HG03175 (cell line): ENCODE data around the gene PXMP4.
"Not testable (repeated sequence)": the region's sequence is repeated elsewhere in the genome, so short reads cannot be mapped to it uniquely, and the experiment has no call there.

Experiments used
- ATAC-seq: cut with Tn5 transposase; IDR thresholded peaks from one replicate; pipeline ENCODE4 v1.9.1; 2021; ENCODE audit warnings: mild to moderate bottlenecking, moderate library complexity; ENCODE audit not compliant: unreplicated experiment

PXMP4 gene, protein sequence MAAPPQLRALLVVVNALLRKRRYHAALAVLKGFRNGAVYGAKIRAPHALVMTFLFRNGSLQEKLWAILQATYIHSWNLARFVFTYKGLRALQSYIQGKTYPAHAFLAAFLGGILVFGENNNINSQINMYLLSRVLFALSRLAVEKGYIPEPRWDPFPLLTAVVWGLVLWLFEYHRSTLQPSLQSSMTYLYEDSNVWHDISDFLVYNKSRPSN

DNA sequence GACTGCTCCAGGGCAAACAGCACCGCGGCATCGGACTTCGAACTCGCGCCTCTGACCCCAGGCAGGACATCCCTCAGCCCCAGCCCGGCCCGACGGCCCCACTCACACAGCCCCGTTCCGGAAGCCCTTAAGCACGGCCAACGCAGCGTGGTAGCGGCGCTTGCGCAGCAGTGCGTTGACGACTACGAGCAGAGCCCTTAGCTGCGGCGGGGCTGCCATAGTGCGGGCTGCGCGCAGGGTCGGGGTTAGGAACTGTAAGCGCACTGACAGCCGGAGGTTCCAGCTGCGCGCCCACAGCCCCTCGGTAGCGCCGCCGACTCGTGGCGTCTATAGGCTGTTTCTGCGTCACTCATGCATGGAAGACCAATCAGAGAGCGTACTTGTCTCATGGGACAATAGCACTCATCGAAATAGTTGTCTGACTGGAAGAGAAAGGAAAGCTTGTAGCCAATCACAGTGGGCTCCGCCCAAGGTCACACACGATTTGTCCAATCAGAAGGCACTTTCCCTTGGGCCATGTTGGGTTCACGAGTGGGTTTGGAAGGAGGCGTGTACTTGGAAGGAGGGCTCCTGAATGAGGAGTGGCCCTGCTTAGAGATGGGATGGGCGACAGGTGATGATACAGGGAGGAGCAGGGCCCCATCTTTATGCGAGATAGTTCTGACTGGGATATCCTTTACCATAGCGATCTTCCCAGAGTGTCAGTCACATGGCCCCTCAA is at the start of gene PXMP4:
PXMP4 (minus strand) TSS at position 322 of the 721 bp plus-strand sequence; CDS start at position 219, 103 bp downstream.
- peak; percentile 95 for ATAC-seq

DNA sequence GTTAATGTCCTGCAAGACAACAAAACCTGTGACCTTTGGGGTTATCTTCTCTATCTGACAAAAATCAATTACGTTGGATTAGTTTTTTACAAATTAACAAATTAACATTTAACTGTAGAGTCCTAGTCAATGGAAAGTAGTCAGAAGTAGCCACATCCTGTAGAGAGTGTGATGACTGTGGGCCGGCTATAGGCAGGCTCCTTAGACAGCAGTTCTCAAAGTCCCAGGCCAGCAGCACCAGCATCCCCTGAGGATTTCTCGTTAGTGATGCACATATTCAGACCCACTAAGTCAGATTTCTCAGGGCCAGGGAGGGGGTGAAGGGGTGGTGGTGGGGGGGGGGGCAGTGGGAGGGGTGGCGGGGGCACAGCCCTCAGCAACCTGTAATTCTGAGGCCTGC is 48.9 kb upstream of the PXMP4 start:
- no peak for ATAC-seq

DNA sequence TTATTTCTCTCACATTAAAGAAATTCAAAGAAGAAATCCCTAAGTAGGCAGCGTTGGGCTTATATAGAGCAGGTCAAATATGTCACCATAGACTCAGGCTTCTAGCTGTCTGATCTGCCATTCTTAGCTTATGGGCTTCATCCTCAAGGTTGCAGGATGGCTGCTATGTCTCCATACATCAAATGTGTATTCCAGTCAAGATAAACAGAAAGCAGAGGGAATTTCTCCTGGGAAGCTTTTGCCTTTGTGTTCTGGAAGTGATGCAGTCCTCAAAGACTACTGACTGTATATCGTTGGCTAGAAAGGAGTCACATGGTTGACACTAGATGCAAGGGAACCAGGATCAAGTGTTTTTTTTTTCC is 47.6 kb upstream of the PXMP4 start:
- no peak for ATAC-seq

DNA sequence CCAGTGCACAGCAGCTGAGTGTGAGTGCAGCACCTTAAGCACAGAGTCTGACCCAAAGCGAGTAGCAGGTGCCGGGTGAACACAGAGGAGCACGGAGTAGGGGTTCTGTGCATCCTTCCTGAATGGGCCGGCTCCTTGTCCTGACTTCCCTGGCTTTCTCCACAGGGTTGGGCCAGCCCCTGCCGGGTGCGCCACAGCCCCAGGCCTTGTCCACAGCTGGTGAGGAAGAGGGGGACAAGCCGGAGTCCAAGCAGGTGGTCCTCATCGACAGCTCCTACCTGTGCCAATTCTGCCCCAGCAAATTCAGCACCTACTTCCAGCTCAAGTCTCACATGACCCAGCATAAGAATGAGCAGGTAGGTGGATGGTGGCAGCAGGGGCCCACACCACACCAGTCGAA is 46.6 kb upstream of the PXMP4 start:
- ATAC-seq = no peak

DNA sequence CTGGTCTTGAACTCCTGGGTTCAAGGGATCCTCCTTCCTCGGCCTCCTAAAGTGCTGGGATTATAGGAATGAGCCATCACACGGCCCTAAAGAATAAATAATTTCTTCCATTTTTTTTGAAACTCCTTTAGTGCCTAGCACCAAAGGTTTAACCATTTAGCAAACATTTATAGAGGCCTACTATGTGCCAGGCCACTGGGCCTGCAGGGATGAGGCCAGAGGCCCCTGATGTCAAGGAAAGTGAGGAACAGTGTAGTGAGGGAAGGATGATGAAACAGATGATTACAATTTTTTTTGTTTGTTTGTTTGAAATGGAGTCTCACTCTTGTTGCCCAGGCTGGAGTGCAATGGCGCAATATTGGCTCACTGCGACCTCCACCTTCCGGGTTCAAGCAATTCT is 45.5 kb upstream of the PXMP4 start:
- no peak for ATAC-seq

DNA sequence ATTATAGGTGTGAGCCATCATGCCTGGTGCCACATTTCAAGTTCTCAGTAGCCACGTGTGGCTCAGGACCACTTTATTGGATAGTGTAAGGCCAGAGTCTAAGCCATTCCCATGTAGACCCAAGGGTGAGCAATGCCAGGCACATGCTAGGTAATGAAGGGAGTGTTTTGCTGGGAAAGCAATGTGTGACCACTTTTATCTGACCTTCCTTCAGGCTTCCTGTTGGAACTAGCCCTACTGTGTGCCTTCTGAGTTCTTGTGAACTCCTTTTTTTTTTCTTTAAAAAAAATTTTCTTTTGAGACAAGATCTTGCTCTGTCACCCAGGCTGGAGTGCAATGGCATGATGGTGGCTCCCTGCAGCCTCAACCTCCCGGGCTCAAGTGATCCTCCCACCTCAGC is 45.0 kb upstream of the PXMP4 start:
- ATAC-seq = no peak

DNA sequence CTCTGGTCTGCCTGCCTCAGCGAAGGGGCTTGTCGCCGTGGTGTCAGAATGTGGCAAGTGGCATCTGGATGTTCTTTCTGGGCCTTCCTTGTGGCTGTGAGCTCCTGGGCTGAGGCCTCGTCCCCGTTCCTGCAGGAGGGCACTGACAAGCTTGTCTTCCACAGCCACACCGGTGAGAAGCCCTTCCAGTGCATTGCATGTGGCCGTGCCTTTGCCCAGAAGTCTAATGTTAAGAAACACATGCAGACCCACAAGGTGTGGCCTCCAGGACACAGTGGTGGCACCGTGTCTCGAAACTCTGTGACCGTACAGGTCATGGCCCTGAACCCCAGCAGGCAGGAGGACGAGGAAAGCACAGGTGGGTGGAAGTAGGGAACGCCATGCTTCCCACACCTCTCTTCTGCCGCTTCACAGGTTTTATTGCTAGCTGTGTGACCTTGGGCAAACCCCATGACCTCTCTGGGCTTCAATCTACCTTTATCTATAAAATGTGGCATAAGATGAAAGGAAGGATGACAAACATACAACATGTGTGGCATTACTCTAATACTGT is 41.7 kb upstream of the PXMP4 start:
- ATAC-seq = no peak

DNA sequence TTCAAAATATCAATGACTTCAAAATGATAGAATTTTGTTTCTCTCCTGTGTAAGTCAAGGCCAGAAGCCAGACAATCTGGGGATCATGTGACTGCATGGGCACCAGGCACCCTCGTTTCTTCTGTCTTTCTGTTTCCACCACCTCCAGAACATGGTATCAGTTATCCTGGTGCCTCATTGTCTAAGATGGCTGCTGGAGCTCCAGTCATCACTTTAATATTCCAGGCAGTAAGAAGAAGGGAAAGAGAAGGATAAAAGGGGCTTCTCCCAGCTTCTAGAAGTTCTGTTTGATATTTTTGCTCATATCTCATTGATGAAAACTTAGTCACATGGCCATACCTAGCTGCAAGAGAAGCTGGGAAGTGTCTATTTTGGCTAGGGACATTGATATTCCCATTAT is 37.3 kb upstream of the PXMP4 start:
- no peak for ATAC-seq

DNA sequence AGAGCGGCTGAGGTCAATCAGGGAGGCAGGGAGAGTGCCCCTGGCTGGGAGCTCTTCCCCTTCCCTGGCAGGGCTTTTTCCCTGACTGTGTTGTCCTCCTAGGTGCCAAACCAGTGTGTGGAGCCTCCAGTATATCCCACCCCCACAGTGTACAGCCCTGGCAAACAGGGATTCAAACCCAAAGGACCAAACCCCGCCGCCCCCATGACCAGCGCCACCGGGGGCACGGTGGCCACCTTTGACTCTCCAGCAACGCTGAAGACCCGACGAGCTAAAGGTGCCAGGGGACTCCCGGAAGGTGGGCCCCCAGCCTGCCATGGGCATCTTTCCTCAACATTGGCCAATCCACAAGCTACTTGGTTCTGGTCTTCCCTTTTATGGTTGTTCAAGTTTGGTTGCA is 36.9 kb upstream of the PXMP4 start:
- ATAC-seq = no peak

DNA sequence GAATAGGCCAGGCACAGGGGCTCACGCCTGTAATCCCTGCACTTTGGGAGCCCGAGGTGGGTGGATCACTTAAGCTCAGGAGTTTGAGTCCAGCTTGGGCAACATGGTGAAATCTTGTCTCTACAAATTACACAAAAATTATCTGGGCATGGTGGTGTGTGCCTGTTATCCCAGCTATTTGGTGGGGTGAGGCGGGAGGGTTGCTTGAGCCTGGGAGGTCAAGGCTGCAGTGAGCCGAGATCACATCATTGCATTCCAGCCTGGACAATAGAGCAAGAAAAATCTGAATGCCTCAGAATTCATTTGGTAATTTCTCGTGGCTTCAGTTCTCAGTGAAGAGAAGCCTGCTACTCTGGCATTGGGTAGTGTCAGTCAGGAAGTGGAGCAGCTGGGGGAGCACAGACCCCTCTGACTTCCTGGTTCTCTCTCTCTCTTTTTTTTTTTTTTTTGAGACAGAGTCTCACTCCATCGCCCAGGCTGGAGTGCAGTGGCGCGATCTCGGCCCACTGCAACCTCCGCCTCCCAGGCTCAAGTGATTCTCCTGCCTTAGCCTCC is 35.9 kb upstream of the PXMP4 start:
- not testable (repeated sequence) for ATAC-seq

DNA sequence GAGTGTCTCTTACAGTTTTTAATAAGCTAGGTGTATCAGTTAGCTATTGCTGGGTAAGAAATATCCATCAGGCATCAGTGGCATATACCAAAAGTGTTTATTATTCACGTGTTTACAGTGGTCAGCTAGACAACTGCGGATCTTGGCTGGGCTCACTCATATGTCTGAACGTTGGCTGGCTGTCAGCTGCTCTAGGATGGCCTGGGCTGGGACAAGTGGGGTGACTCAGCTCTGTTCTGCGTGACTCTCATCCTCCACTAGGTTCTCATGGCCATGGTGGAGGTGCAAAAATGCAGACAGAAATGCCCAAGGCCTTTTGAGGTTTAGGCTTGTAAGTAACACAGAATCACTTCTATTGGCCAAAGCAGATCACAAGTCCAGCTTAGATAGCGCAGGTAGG is 33.7 kb upstream of the PXMP4 start:
- ATAC-seq = no peak

DNA sequence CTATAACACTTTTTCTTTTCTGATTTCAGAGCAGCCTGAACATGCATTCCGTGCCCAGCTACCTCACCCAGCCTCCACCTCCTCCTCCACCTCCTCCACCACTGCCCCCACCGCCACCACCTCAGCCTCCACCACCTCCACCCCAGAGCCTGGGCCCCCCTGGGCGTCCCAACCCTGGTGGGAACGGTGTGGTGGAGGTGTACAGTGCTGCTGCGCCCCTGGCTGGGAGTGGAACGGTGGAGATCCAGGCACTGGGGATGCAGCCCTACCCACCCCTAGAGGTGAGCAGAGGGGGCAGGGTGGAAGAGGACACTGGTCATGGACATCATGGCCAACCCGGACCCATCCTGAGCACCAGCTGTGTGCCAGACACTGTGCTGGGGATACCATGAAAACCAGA is 33.0 kb upstream of the PXMP4 start:
- no peak for ATAC-seq

DNA sequence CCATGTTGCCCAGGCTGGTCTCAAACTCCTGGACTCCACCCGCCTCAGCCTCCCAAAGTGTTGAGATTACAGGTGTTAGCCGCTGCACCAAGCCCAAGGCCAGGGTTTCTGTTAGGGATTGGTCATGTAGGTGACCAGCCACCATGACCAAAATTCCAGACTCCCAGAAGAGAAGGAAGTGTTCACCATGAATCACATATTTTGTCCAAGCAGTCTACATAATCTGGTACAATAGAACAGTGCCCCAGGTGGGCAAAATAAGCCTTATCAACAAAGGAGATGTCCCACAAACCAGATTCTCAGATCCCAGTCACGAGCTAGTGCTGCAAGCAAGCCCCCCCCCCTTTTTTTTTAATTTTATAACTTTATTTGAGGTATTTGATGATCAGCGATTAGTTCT is 31.7 kb upstream of the PXMP4 start:
- ATAC-seq = no peak

DNA sequence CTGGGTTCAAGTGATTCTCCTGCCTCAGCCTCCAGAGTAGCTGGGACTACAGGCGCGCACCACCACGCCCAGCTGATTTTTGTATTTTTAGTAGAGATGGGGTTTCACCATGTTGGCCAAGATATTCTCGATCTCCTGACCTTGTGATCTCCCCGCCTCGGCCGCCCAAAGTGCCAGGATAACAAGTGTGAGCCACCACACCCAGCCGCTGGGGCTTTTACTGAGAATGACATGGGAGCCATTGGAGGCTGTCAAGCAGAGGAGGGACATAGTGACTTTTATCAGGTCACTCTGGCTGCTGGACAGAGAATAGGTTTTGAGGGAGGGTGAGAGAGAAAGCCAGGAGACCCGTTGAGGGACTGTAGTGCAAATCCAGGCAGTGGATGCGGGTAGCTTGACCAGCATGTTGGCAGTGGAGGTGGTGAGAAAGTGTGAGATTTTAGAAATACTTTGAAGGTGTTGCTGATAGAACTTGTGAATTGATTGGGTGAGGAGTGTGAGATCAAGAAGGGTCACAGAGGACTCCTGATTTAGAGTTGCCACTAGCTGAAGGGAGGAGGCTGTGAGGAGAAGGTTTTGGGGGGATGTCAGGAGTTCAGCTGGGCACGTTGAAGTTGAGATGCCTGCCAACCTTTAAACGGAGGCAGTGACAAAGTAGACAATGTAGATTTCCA is 26.4 kb upstream of the PXMP4 start:
- no peak for ATAC-seq

DNA sequence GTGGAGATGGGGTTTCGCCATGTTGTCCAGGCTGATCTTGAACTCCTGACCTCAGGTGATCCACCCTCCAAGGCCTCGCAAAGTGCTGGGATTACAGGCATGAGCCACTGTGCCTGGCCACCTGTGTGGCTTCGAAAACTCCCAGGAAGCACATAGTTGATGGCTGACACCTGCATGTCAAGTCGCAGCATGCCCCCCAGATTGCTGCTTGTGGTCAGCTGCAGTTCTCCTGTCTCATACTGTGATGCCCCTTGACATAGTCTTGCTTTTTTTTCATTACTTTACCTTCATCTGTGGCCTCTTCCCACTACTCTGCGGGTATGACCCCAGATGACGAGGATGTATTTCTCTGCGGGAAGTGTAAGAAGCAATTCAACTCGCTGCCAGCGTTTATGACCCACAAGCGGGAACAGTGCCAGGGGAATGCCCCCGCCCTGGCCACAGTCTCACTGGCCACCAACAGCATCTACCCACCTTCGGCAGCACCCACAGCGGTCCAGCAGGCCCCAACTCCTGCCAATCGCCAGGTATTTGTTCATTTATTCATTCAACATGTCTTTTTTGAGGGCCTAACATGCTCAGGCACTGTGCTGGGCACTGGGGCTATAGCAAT is 24.8 kb upstream of the PXMP4 start:
- no peak for ATAC-seq

DNA sequence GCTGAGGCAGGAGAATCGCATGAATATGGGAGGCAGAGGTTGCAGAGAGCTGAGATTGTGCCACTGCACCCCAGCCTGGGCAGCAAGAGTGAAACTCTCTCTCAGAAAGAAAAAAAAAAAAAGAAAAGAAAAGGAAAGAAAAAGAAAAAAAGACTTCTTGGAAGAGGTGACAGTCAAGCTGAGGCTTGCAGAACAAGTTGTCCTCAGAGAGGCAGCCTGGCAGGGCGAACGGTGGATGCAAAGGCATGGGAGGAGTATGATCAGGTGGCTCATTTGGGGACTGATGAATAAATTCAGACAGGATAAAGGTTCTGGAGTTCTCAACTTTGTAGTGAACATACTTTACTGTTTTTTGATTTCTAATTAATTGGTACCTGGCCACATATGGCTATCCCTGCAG is 24.1 kb upstream of the PXMP4 start:
- no peak for ATAC-seq

DNA sequence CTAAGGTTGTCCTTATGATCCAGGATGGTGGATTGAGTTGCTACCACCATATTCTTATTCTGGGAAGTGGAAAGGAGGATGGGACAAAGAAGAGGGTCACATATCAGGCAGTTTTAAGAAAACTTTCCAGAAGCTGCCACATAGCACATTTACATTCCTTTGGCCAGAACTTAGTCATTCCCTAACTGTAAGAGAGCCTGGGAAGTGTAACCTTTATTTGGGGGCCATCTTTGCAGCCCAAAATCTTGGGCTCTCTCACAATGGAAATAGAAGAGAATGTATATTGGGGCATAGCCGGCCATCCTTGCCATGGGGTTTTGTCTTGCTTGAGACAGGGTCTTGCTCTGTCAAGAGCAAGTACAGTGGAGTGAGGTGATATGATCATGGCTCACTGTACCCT is 20.1 kb upstream of the PXMP4 start:
- ATAC-seq = no peak

DNA sequence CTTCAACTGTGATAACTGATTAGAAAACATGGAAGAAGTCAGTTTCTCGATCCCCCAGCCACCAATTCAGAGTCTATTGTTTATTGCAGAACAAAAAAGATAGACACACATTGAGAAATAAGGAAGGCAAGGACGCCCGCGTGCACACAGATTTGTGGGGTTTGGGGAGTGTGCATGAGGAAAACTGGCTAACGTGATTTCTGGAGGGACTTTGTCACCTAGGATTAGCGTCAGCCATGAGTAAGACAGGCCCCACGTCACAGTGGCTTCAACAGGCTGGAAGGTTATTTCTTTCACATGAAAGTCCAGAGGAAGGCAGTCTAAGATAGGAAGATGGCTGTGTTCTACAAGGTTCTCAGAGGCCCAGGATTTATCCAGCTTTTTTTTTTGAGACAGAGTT is 19.4 kb upstream of the PXMP4 start:
- ATAC-seq = no peak

DNA sequence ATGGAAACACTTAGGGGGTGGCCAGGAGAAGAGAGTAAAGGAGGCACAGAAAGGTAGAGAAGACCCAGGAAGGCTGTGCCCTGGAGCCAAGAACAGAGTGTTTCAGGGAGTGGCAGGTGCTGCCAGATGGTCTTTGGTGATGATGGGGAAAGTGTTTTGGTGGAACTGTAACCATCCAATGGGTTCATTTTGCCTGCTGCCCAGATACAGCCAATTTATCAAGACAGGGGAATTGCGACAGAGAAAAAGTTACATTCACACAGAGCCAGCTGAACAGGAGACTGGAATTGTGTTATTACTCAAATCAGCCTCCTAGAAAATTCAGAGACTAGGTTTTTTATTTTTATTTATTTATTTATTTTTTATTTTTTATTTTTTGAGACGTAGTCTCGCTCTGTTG is 16.9 kb upstream of the PXMP4 start:
- ATAC-seq = no peak

DNA sequence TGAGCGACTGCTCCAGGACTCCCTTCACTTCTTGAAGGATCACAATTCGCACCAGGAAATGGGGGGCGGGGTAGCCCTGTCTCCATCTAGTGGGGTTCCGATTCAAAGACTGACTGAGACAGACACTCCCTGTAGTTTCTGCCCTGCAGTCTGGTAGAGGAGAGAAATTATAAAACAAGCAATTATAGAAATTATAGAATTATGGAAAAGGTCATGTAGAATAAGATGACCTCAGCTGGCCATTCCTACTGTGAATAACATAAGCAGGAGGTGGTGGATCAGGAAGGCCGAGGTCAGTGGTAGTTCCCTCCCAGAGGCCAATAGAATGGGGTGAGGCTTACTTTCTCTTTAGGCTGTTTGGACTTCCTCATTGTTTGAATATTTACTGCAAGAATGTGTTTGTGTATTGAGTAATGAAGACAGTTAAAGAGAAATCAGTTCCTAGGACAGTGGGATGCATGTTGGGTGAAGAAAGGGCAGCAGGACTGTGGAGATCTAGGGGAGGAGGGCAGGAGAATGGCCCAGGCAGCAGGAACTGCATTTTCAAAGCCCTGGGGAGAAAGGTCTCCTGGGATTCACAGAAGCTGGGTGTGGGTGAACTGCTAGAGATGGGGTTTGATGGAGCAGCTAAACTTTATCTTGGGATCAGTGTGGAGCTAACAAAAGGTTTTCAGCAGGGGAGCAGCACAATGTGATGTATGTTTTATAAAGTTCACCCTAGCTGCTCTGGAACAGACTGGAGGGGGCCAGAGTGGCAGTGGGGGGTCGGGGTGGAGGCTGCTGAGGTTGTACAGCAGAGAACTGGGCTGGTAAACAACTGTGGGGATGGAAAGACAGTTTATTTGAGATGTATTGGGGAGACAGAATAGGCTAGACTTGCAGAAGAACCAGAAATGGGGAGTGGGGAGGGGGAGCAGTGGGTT is 13.8 kb upstream of the PXMP4 start:
- ATAC-seq = no peak
